ENCODE results near the gene MED13L. TPM values are rescaled to one million over a fixed set of nuclear protein-coding genes. Genes with fewer than 3 reads are reported as not detected.
A peak's percentile ranks its signal among the peaks of the same experiment; 100 is the strongest.

Gene MED13L
- total and polyA plus RNA-seq, 2 of the 8 experiments (the other 6 are each of a cell fraction or from before 2014, with no cell fraction given) = 15.9 to 51.7 TPM

- Histone ChIP-seq H3K56ac (replicated peaks; ENCODE audit: insufficient read length, low read depth, low read length) (no peak overlapping the region), H4K91ac (replicated peaks; ENCODE audit: insufficient read length, low read length) (no peak overlapping the region), H4K20me1 (replicated peaks in 1 of 2; ENCODE audit: control insufficient read depth in 1 of 2, insufficient read depth in 2 of 2, low read length in 2 of 2) (peaks cover 3 to 5% of the 10 kb centered on the region in 2 experiments), H2BK120ac (replicated peaks; ENCODE audit: low read depth, low read length) (no peak overlapping the region), H2AK5ac (ENCODE audit: low read depth, low read length) (no peak overlapping the region), H3K36me3 (ENCODE audit: control insufficient read depth in 2 of 4, insufficient read depth in 4 of 4, low read length in 3 of 4) (no peaks in the 10 kb centered on the region), H3K27me3 (replicated peaks in 1 of 4; ENCODE audit: control insufficient read depth in 3 of 4, extremely low read depth in 1 of 4, insufficient read depth in 3 of 4, low read length in 3 of 4) (no peaks in the 10 kb centered on the region), H3K79me2 (ENCODE audit: control insufficient read depth in 1 of 2, insufficient read depth in 2 of 2, low read length in 2 of 2) (peaks cover 0 to 78% of the 10 kb centered on the region in 2 experiments; a peak in 3 of 4 replicates), H2BK5ac (ENCODE audit: low read depth, low read length) (no peak overlapping the region), H3K18ac (ENCODE audit: extremely low read depth, low read length) (no peak overlapping the region), H3K4me1 (replicated peaks in 1 of 4; ENCODE audit: control insufficient read depth in 3 of 4, insufficient read depth in 4 of 4, low read length in 3 of 4) (peaks cover 0 to 2% (median 0%) of the 10 kb centered on the region in 4 experiments; a peak in 1 of 7 replicates), H2AFZ (ENCODE audit: low read length) (no peak overlapping the region), H3K4me2 (ENCODE audit: insufficient read depth in 1 of 2, low read depth in 2 of 2, low read length in 2 of 2) (no peak overlapping the region), H2BK12ac (ENCODE audit: low read depth, low read length) (no peak overlapping the region), H3K23me2 (ENCODE audit: low read depth, low read length) (no peaks in the 10 kb centered on the region), H3K79me1 (ENCODE audit: low read depth, low read length) (0 out of 2 replicates have a peak, but pooled peaks cover 7% of the 10 kb centered on the region), H3K4me3 (ENCODE audit: extremely low read depth in 1 of 4, insufficient read depth in 2 of 4, low read depth in 3 of 4, low read length in 4 of 4) (no peak overlapping the region), H3K23ac (ENCODE audit: insufficient read length) (no peak overlapping the region), H3K14ac (ENCODE audit: insufficient read length) (no peak overlapping the region), H4K5ac (ENCODE audit: insufficient read length, low read depth, low read length) (no peak overlapping the region), H2BK15ac (ENCODE audit: low read length) (no peak overlapping the region), H3K27ac (ENCODE audit: low read depth, low read length) (no peak overlapping the region), H3K4ac (replicated peaks; ENCODE audit: insufficient read length, low read depth, low read length) (no peak overlapping the region), H3K9ac (replicated peaks in 1 of 4; ENCODE audit: extremely low read depth in 1 of 4, low read depth in 3 of 4, low read length in 3 of 4) (no peak overlapping the region), H4K8ac (ENCODE audit: extremely low read depth, insufficient read depth, low read length) (no peak overlapping the region), H2BK20ac (ENCODE audit: low read length) (no peak overlapping the region), H3K9me3 (ENCODE audit: insufficient read depth in 2 of 2, low read depth in 1 of 2, low read length in 1 of 2) (no peaks in the 10 kb centered on the region)
- ChIA-PET CTCF (ENCODE audit: partially characterized antibody) (interaction anchor here (0.5 to 1.5 kb wide), 3 partner anchors 20 to 321 kb away, joined by 3 to 4 read pairs (median 4); no protein-coding TSS in a partner anchor), POLR2A (ENCODE audit: partially characterized antibody) (no interaction called here)
- no peak for DNase-seq (ENCODE audit: low read depth in 1 of 2, low spot score in 2 of 2)
- no peak for FAIRE-seq
- 93% methylated on average over 5 of the region's 5 CpGs; no CpG with 5 or more reads in 1 of the 2 experiments for WGBS, 2 experiments (ENCODE audit: extremely low coverage in 1 of 2, insufficient coverage in 1 of 2, insufficient read length in 1 of 2, insufficient replicate concordance in 2 of 2, low coverage in 1 of 2, low lambda C conversion rate in 2 of 2, missing lambda C conversion rate in 1 of 2)
- TF ChIP-seq TCF12 (IDR thresholded peaks at IDR 0.05; ENCODE audit: low read depth, low read length) (no peak), KDM1A (IDR thresholded peaks at IDR 0.05; ENCODE audit: borderline replicate concordance, low read length) (0 out of 2 replicates have a peak, but pooled peaks have one; percentile 49)
These were observed 61.3 kb downstream of the MED13L start for GRCh38 chr12:116216022-116216756.
